Activated T-cell treated with anti-CD3 and anti-CD28 coated beads, Interleukin-2, amount 50 U/mL, for 4 hours (primary cell): ENCODE measurements around the gene DIP2B. TPM values are rescaled to one million over a fixed set of nuclear protein-coding genes. Genes with fewer than 3 reads are reported as not detected.

ENCODE experiments used
- total RNA-seq, 3 donors: library from RNA; stranded (reverse); gene quantifications; one replicate each; pipeline ENCODE4 v1.2.1, GENCODE V29; 2021

The DIP2B gene
- total RNA-seq, 3 donors from 2014 or later: 29.9 to 49.0 (median 40.2) TPM

Other genes with a start within 250 kb of the DIP2B start
- gene LIMA1, start 221.5 kb upstream of the DIP2B start, total RNA-seq: 10 to 100 TPM; 31.6 to 56.4 (median 48.9) TPM
- gene FAM186A, start 108.4 kb upstream of the DIP2B start, total RNA-seq: not detected
- gene LARP4, start 104.1 kb upstream of the DIP2B start, total RNA-seq: 100 to 1,000 TPM; 113 to 133 (median 127) TPM